NCI-H2107 treated with DMSO at 0.1 percent for 48 hours (cell line): ENCODE measurements around the gene PLEKHA6.

Source experiments
- DNase-seq: peaks from one replicate; lab custom pipeline; 2025; ENCODE audit not compliant: unreplicated experiment; lab: John Stamatoyannopoulos, UW

PLEKHA6 gene

GRCh38 chr1:204192589-204193352 lies 167.0 kb downstream of the PLEKHA6 start:
- DNase-seq, result peak; percentile 50

GRCh38 chr1:204192046-204192445 lies 167.7 kb downstream of the PLEKHA6 start:
- DNase-seq, result peak; percentile 95

- DNase-seq, result peak; percentile 58
These were observed 168.3 kb downstream of the PLEKHA6 start for GRCh38 chr1:204191456-204191855.

- peak; percentile 55 for DNase-seq
These were observed 169.2 kb downstream of the PLEKHA6 start for GRCh38 chr1:204190212-204191211.

DNA sequence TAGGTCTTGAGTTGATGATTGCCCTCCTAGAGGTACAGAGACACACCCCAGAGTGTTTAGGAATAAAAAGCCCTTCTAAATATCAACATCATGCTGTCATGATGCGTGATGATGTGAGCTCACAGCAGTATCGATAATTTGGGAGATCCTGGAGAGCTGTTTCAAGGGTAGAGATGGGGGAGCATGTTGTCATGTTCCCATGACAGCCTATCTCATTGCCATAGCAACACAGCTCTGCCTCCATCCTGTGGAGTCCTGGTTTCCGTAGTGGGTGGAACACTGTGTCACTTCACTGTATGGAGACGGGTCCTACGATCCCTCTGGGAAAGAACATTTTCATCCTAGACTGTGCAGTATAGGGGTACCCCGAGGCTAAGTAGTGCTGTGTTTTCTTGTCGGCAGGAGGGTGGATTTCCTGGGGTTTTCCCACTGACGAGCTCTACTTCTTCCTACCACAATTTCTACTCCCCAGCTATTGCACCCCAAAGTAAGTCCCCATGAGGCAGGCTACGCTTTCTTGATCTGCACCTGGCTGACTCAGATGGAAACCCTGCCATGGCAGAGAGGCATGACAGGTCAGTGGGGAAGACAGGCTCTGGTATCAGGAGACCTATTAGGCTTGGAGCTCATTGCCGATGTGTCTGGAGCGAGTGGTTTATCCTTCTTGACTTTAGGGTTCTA lies 170.6 kb downstream of the PLEKHA6 start:
- no peak for DNase-seq

DNA sequence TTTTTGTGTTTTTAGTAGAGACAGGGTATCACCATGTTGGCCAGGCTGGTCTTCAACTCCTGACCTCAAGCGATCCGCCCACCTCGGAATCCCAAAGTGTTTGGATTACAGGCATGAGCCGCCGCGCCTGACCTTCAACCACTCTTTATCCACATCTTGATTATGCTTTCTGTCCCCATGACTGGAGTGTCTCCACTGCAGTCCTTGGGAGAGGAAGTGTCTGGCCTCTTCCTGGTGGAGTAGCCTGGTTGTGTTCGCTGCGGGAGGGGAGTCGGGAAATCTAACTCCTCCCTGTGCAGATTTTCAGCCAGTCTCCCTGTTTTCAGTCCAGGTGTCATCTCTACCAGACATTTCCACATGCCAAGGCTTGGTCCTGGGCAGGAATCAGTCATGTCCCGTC lies 173.1 kb downstream of the PLEKHA6 start:
- DNase-seq, result no peak

DNA sequence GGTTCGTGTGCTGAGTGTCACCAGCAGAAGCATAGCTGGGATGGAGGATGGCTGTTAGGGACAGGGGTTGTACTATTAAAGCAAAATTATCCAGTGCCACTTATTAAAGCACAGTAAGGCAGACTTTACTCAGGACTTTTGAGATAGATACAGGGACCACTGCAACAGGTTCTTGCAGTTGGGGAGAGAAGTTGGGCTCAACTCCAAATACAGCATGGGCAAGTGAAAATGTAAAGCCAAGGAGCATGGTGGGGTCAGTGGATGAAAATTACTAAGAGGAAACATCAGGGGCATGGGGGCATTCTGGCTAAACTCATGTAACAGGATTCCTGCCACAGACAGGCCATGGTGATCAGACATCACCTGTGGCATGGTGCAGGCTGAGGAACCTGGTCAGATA lies 178.6 kb downstream of the PLEKHA6 start:
- no peak for DNase-seq

GRCh38 chr1:204180133-204180532 lies 179.6 kb downstream of the PLEKHA6 start:
- no peak for DNase-seq

- no peak for DNase-seq
These were observed 181.0 kb downstream of the PLEKHA6 start for GRCh38 chr1:204178487-204179281.

GRCh38 chr1:204177133-204177532 lies 182.6 kb downstream of the PLEKHA6 start:
- no peak for DNase-seq

GRCh38 chr1:204176049-204176448 lies 183.7 kb downstream of the PLEKHA6 start:
- no peak for DNase-seq

DNA sequence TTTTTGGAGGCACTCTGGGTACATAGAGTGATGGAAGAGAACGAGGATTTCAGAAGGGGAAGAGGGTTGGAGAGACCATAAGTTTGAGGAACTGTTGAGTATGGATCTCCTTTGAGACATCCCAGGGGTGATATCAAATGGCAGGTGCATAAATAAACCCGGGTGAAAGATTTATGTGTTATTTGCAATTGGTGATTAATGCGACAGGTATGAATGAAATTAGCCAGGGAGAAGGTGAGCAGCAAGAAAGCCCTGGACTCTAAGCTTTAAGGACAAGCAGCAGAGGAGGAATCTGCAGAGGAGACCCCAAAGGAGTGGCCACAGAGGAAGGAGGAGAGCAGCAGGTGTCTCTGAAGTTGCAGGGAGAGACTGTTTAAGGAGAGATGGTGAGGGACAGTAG lies 184.8 kb downstream of the PLEKHA6 start:
- no peak for DNase-seq

GRCh38 chr1:204172404-204173029 lies 187.2 kb downstream of the PLEKHA6 start:
- no peak for DNase-seq

GRCh38 chr1:204171751-204172178 lies 188.0 kb downstream of the PLEKHA6 start:
- no peak for DNase-seq

GRCh38 chr1:204170494-204171155 lies 189.1 kb downstream of the PLEKHA6 start:
- no peak for DNase-seq

DNA sequence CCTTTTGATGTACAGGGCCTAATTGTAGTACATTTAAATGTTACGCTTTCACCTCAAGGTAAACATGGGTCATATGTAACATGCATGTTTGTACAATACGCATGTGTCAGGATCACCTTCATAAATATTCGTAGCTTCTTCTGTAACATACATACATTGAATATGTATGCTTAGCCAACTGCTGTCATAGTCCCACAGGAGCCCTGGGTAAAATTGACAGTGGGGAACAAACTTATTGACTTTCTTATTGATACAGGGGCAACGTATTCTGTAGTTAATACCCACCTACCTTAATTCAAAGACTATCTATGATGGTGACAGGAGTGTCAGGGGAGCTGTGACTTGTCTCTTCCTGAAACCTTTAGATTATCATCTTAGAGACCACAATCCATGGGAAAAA lies 189.9 kb downstream of the PLEKHA6 start:
- DNase-seq, result no peak
